Activated CD8-positive, alpha-beta T cell treated with anti-CD3 and anti-CD28 coated beads for 36 hours (primary cell): ENCODE measurements around the gene CARD6. TPM values are rescaled to one million over a fixed set of nuclear protein-coding genes. Genes with fewer than 3 reads are reported as not detected.
A peak's percentile ranks its signal among the peaks of the same experiment; 100 is the strongest.
"Not testable (repeated sequence)": the region's sequence is repeated elsewhere in the genome, so short reads cannot be mapped to it uniquely, and the experiment has no call there.

Experiments used
- ATAC-seq: fragments of 200-7000 bp; cut with Tn5 transposase; one replicate; pipeline ENCODE4 v1.10.0; 2021; ENCODE audit warnings: mild to moderate bottlenecking, moderate library complexity
- CTCF ChIA-PET: fragments of 350-600 bp; sonication (Branson Sonifier 250); formaldehyde crosslinking; loops from one replicate; lab custom pipeline; 2021; ENCODE audit warnings: antibody characterized with exemption; lab: Charles Lee
- POLR2A ChIA-PET: fragments of 350-600 bp; sonication (Branson Sonifier 250); formaldehyde crosslinking; loops from one replicate; lab custom pipeline; 2021; ENCODE audit warnings: antibody characterized with exemption; lab: Charles Lee
- DNase-seq: peaks from one replicate; pipeline ENCODE4 v3.0.0-alpha.2; 2020
- H3K27ac Mint-ChIP-seq: one replicate; pipeline ENCODE4 v1.8.0; 2021; ENCODE audit warnings: mild to moderate bottlenecking, mixed read lengths
- H3K27me3 Mint-ChIP-seq: one replicate; pipeline ENCODE4 v1.8.0; 2021; ENCODE audit warnings: mixed read lengths
- H3K36me3 Mint-ChIP-seq: one replicate; pipeline ENCODE4 v1.8.0; 2021; ENCODE audit warnings: low read depth, mixed read lengths
- H3K4me1 Mint-ChIP-seq: one replicate; pipeline ENCODE4 v1.8.0; 2021; ENCODE audit warnings: low read depth, mixed read lengths
- H3K4me3 Mint-ChIP-seq: one replicate; pipeline ENCODE4 v1.8.0; 2021; ENCODE audit warnings: mild to moderate bottlenecking, moderate library complexity, mixed read lengths
- H3K9me3 Mint-ChIP-seq: one replicate; pipeline ENCODE4 v1.8.0; 2021; ENCODE audit warnings: mixed read lengths
- CTCF ChIP-seq: fragments of 200-600 bp; IDR thresholded peaks from one replicate; pipeline ENCODE4 v1.8.0; 2022; ENCODE audit warnings: antibody characterized with exemption, mild to moderate bottlenecking
- intact Hi-C: fragments of 100-400 bp; cut with micrococcal nuclease; formaldehyde crosslinking; loops from one replicate; pipeline ENCODE4 v1.10.0; 2022
- total RNA-seq, 2 experiments: library from RNA; stranded (reverse); gene quantifications; one replicate each; pipeline ENCODE4 v1.2.3, GENCODE V29; 2021

CARD6 gene
- total RNA-seq, 2 experiments from 2014 or later = 1.2 to 1.4 TPM

- H3K4me3 Mint-ChIP-seq = no peak overlapping the region
- no peak overlapping the region for H3K27ac Mint-ChIP-seq
Measured at GRCh38 chr5:40799258-40799657, 41.9 kb upstream of the CARD6 start.

GRCh38 chr5:40801771-40802562 lies 39.2 kb upstream of the CARD6 start:
- no peaks in the 10 kb centered on the region for H3K36me3 Mint-ChIP-seq
- DNase-seq (no peak), ATAC-seq (no peak)
- H3K9me3 Mint-ChIP-seq = no peaks in the 10 kb centered on the region
- ChIA-PET CTCF (no interaction called here), POLR2A (interaction anchor here (0.9 to 1.6 kb wide), 2 partner anchors 30 to 32 kb away, joined by 3 to 6 read pairs; no protein-coding TSS in a partner anchor)
- peaks cover 4% of the 10 kb centered on the region for H3K27me3 Mint-ChIP-seq
- intact Hi-C loops = no loop called here
- TF ChIP-seq CTCF = no peak
- peaks cover 9% of the 10 kb centered on the region for H3K4me1 Mint-ChIP-seq
- no peak overlapping the region for H3K27ac Mint-ChIP-seq
- H3K4me3 Mint-ChIP-seq = no peak overlapping the region

More at GRCh38 chr5:40799258-40799657, 41.9 kb upstream of the CARD6 start:
- Mint-ChIP-seq H3K4me1 (peaks cover 30% of the 10 kb centered on the region), H3K9me3 (no peaks in the 10 kb centered on the region), H3K36me3 (peaks cover 20% of the 10 kb centered on the region), H3K27me3 (peaks cover 4% of the 10 kb centered on the region)
- ChIA-PET POLR2A (interaction anchor here (0.8 kb wide), 1 partner anchor 11 kb away, joined by 3 read pairs; no protein-coding TSS in a partner anchor), CTCF (interaction anchor here (1.5 kb wide), 1 partner anchor 34 kb away, joined by 8 read pairs; no protein-coding TSS in a partner anchor)
- no peak for DNase-seq
- ATAC-seq = no peak
- no peak for TF ChIP-seq CTCF
- intact Hi-C loops = no loop called here

- Mint-ChIP-seq H3K36me3 (no peaks in the 10 kb centered on the region), H3K4me1 (peaks cover 12% of the 10 kb centered on the region), H3K27me3 (no peaks in the 10 kb centered on the region), H3K4me3 (no peak overlapping the region), H3K27ac (no peak overlapping the region), H3K9me3 (no peaks in the 10 kb centered on the region)
- POLR2A ChIA-PET = interaction anchor here (1.1 to 3.3 kb wide), 2 partner anchors 14 to 17 kb away, joined by 4 to 13 read pairs; no protein-coding TSS in a partner anchor
- TF ChIP-seq CTCF = no peak
- DNase-seq = no peak
- ATAC-seq = no peak
- intact Hi-C loops = no loop called here
- CTCF ChIA-PET = no interaction called here
Measured at GRCh38 chr5:40812125-40812524, 29.0 kb upstream of the CARD6 start.

- no peak overlapping the region for H3K27ac Mint-ChIP-seq
- TF ChIP-seq CTCF = no peak
- intact Hi-C loops = no loop called here
- no peaks in the 10 kb centered on the region for H3K9me3 Mint-ChIP-seq
- H3K4me1 Mint-ChIP-seq = peaks cover 7% of the 10 kb centered on the region
- no peaks in the 10 kb centered on the region for H3K36me3 Mint-ChIP-seq
- no peaks in the 10 kb centered on the region for H3K27me3 Mint-ChIP-seq
- peak; percentile 87 for ATAC-seq
- ChIA-PET CTCF (no interaction called here), POLR2A (interaction anchor here (0.6 to 1.4 kb wide), 2 partner anchors 13 to 194 kb away, joined by 3 to 8 read pairs; no protein-coding TSS in a partner anchor)
- no peak overlapping the region for H3K4me3 Mint-ChIP-seq
- peak; percentile 54 for DNase-seq
Measured at GRCh38 chr5:40813698-40814281, 27.4 kb upstream of the CARD6 start.

GRCh38 chr5:40823459-40823858 lies 17.7 kb upstream of the CARD6 start:
- Mint-ChIP-seq H3K9me3 (no peaks in the 10 kb centered on the region), H3K27ac (peak overlapping the region; percentile 48), H3K4me3 (no peak overlapping the region), H3K36me3 (peaks cover 28% of the 10 kb centered on the region), H3K27me3 (no peaks in the 10 kb centered on the region), H3K4me1 (peaks cover 7% of the 10 kb centered on the region)
- ChIA-PET CTCF (interaction anchor here (1.0 kb wide), 1 partner anchor 13 kb away, joined by 4 read pairs; no protein-coding TSS in a partner anchor), POLR2A (interaction anchor here (0.6 to 5.4 kb wide), 4 partner anchors 10 to 870 kb away, joined by 3 to 36 read pairs (median 3); partner anchors contain the start of gene RPL37)
- no peak for DNase-seq
- intact Hi-C loops = no loop called here
- no peak for ATAC-seq
- TF ChIP-seq CTCF = no peak

GRCh38 chr5:40825461-40826043 lies 15.6 kb upstream of the CARD6 start:
- ATAC-seq, H3K4me3 Mint-ChIP-seq, CTCF ChIA-PET, intact Hi-C loops, H3K9me3 Mint-ChIP-seq, H3K27me3 Mint-ChIP-seq, DNase-seq: not testable (repeated sequence)
- POLR2A ChIA-PET = interaction anchor here (0.9 to 2.8 kb wide), 4 partner anchors 9 to 18 kb away, joined by 3 to 14 read pairs (median 10); partner anchors contain the start of gene RPL37
- Mint-ChIP-seq H3K27ac (peak overlapping the region; percentile 69), H3K4me1 (peaks cover 23% of the 10 kb centered on the region), H3K36me3 (peaks cover 48% of the 10 kb centered on the region)
